HEK293 (cell line): ENCODE data around the gene KIAA0513.

Experiments
- CTCF ChIA-PET: fragments of 350-600 bp; formaldehyde crosslinking; extraction: SDS; loops from one replicate; lab custom pipeline; 2021; ENCODE audit warnings: antibody characterized with exemption; lab: Yijun Ruan, JAX
- POLR2A ChIA-PET: fragments of 300-600 bp; formaldehyde crosslinking; extraction: SDS; loops from one replicate; lab custom pipeline; 2020; ENCODE audit warnings: antibody characterized with exemption, inconsistent platforms; lab: Yijun Ruan, JAX
- H3K27ac ChIP-seq: fragments of 200-500 bp; sonication (Bioruptor generic); 2 replicates; pipeline ENCODE4 v1.5.1; 2014; ENCODE audit warnings: low read depth, low read length, control low read depth, inconsistent platforms; ENCODE audit errors: extremely low read depth
- H3K36me3 ChIP-seq, 2 experiments: fragments of 200-500 bp in 1 of 2; sonication (Bioruptor generic) in 1 of 2; 1 replicate in 1 of 2; 2 replicates in 1 of 2; pipeline ENCODE4 v1.5.1; 2014 to 2017; ENCODE audit warnings: inconsistent platforms in 2 of 2, low read length in 2 of 2; ENCODE audit not compliant: control insufficient read depth in 2 of 2, insufficient read depth in 1 of 2
- H3K4me1 ChIP-seq: fragments of 200-500 bp; sonication (Bioruptor generic); 2 replicates; pipeline ENCODE4 v1.5.1; 2014; ENCODE audit warnings: mild to moderate bottlenecking, low read length, inconsistent platforms; ENCODE audit not compliant: control insufficient read depth, insufficient read depth
- H3K4me3 ChIP-seq: 2 replicates; pipeline ENCODE4 v1.5.1; 2011; ENCODE audit warnings: low read depth, mild to moderate bottlenecking, control low read depth, low read length, moderate library complexity
- H3K9me3 ChIP-seq: fragments of 200-500 bp; sonication (Bioruptor generic); 2 replicates; pipeline ENCODE4 v1.5.1; 2014; ENCODE audit warnings: low read depth, low read length, inconsistent platforms; ENCODE audit not compliant: control insufficient read depth, insufficient read depth
- IKZF3 ChIP-seq: fragments of 450-650 bp; IDR thresholded peaks from 2 replicates; pipeline ENCODE4 v1.5.0; 2018; ENCODE audit warnings: missing biosample characterization, mild to moderate bottlenecking, missing genetic modification characterization, moderate library complexity
- KLF7 ChIP-seq: fragments of 450-650 bp; formaldehyde crosslinking; IDR thresholded peaks from 2 replicates; pipeline ENCODE4 v1.5.1; 2016; ENCODE audit warnings: missing biosample characterization, missing genetic modification characterization, borderline replicate concordance
- MZF1 ChIP-seq: fragments of 450-650 bp; formaldehyde crosslinking; IDR thresholded peaks from 2 replicates; pipeline ENCODE4 v1.5.1; 2017; ENCODE audit warnings: missing biosample characterization, missing genetic modification characterization, borderline replicate concordance
- SP7 ChIP-seq: fragments of 450-650 bp; formaldehyde crosslinking; IDR thresholded peaks from 2 replicates; pipeline ENCODE4 v1.5.1; 2016; ENCODE audit warnings: missing biosample characterization, missing genetic modification characterization
- TSHZ1 ChIP-seq: fragments of 450-650 bp; formaldehyde crosslinking; IDR thresholded peaks from 2 replicates; pipeline ENCODE4 v1.5.1; 2016; ENCODE audit warnings: missing biosample characterization, missing genetic modification characterization, borderline replicate concordance
- ZBTB8A ChIP-seq: fragments of 450-650 bp; formaldehyde crosslinking; IDR thresholded peaks from 2 replicates; pipeline ENCODE4 v1.5.1; 2016; ENCODE audit warnings: missing biosample characterization, missing genetic modification characterization
- ZFP41 ChIP-seq: fragments of 450-650 bp; formaldehyde crosslinking; IDR thresholded peaks from 2 replicates; pipeline ENCODE4 v1.5.1; 2016; ENCODE audit warnings: missing biosample characterization, missing genetic modification characterization, borderline replicate concordance
- ZIC2 ChIP-seq: fragments of 450-650 bp; formaldehyde crosslinking; IDR thresholded peaks from 2 replicates; pipeline ENCODE4 v1.5.1; 2016; ENCODE audit warnings: missing biosample characterization, missing genetic modification characterization
- ZNF140 ChIP-seq: fragments of 450-650 bp; formaldehyde crosslinking; IDR thresholded peaks from 2 replicates; pipeline ENCODE4 v1.5.1; 2016; ENCODE audit warnings: missing biosample characterization, missing genetic modification characterization
- ZNF148 ChIP-seq: fragments of 450-650 bp; formaldehyde crosslinking; IDR thresholded peaks from 2 replicates; pipeline ENCODE4 v1.5.0; 2017; ENCODE audit warnings: missing biosample characterization, missing genetic modification characterization, borderline replicate concordance
- ZNF449 ChIP-seq: fragments of 450-650 bp; formaldehyde crosslinking; IDR thresholded peaks from 2 replicates; pipeline ENCODE4 v1.5.1; 2017; ENCODE audit warnings: missing biosample characterization, mild to moderate bottlenecking, missing genetic modification characterization, moderate library complexity
- ZNF521 ChIP-seq: fragments of 450-650 bp; formaldehyde crosslinking; IDR thresholded peaks from 2 replicates; pipeline ENCODE4 v1.5.1; 2017; ENCODE audit warnings: missing biosample characterization, mild to moderate bottlenecking, missing genetic modification characterization
- ZNF544 ChIP-seq: fragments of 450-650 bp; formaldehyde crosslinking; IDR thresholded peaks from 2 replicates; pipeline ENCODE4 v1.5.0; 2017; ENCODE audit warnings: missing biosample characterization, missing genetic modification characterization
- ZNF571 ChIP-seq: fragments of 450-650 bp; formaldehyde crosslinking; IDR thresholded peaks from 2 replicates; pipeline ENCODE4 v1.5.0; 2017; ENCODE audit warnings: missing biosample characterization, missing genetic modification characterization
- ZNF621 ChIP-seq: fragments of 450-650 bp; formaldehyde crosslinking; IDR thresholded peaks from 2 replicates; pipeline ENCODE4 v1.5.1; 2017; ENCODE audit warnings: missing biosample characterization, missing genetic modification characterization
- ZNF624 ChIP-seq: fragments of 450-650 bp; formaldehyde crosslinking; IDR thresholded peaks from 2 replicates; pipeline ENCODE4 v1.5.1; 2017; ENCODE audit warnings: missing biosample characterization, missing genetic modification characterization
- ZNF768 ChIP-seq: fragments of 450-650 bp; formaldehyde crosslinking; IDR thresholded peaks from 2 replicates; pipeline ENCODE4 v1.5.1; 2018; ENCODE audit warnings: missing biosample characterization, mild to moderate bottlenecking, missing genetic modification characterization
- ZNF837 ChIP-seq: fragments of 450-650 bp; formaldehyde crosslinking; IDR thresholded peaks from 2 replicates; pipeline ENCODE4 v1.5.1; 2016; ENCODE audit warnings: missing biosample characterization, missing genetic modification characterization

KIAA0513 gene

GRCh38 chr16:85113168-85113733, 85.7 kb downstream of the KIAA0513 start:
- no peak for TF ChIP-seq ZNF621 (tag by site-specific recombination)
- no peak for TF ChIP-seq SP7 (tag by site-specific recombination)
- no peak for TF ChIP-seq ZNF571 (tag by site-specific recombination)
- peak; percentile 97 for TF ChIP-seq ZNF768 (tag by site-specific recombination)
- TF ChIP-seq ZIC2 (tag by site-specific recombination): peak; percentile 68
- no peak for TF ChIP-seq ZNF140 (tag by site-specific recombination)
- TF ChIP-seq TSHZ1: no peak
- TF ChIP-seq ZNF449 (tag by site-specific recombination): no peak
- no peak for TF ChIP-seq ZNF624 (tag by site-specific recombination)
- TF ChIP-seq MZF1 (tag by site-specific recombination): no peak
- no peak for TF ChIP-seq IKZF3 (tag by site-specific recombination)
- no peak for TF ChIP-seq ZNF837 (tag by site-specific recombination)
- TF ChIP-seq ZBTB8A (tag by site-specific recombination): no peak
- Histone ChIP-seq H3K4me3 (no peak overlapping the region), H3K4me1 (no peaks in the 10 kb centered on the region), H3K9me3 (no peaks in the 10 kb centered on the region), H3K36me3 (no peaks in the 10 kb centered on the region), H3K27ac (no peak overlapping the region)
- CTCF ChIA-PET: interaction anchor here (0.7 to 1.1 kb wide), 2 partner anchors 210 to 218 kb away, joined by 3 read pairs; no protein-coding TSS in a partner anchor
- POLR2A ChIA-PET: no interaction called here

- CTCF ChIA-PET: interaction anchor here (1.0 to 1.6 kb wide), 6 partner anchors 11 to 217 kb away, joined by 3 to 11 read pairs (median 6); no protein-coding TSS in a partner anchor
- Histone ChIP-seq H3K9me3 (no peaks in the 10 kb centered on the region), H3K4me1 (no peaks in the 10 kb centered on the region)
Measured at GRCh38 chr16:85113913-85114312, 86.3 kb downstream of the KIAA0513 start.

More at GRCh38 chr16:85113913-85114312, 86.3 kb downstream of the KIAA0513 start:
- H3K27ac ChIP-seq: no peak overlapping the region
- H3K4me3 ChIP-seq: no peak overlapping the region
- POLR2A ChIA-PET: no interaction called here
- no peak for TF ChIP-seq ZNF148 (tag by site-specific recombination)
- TF ChIP-seq ZFP41: no peak
- no peak for TF ChIP-seq ZNF544 (tag by site-specific recombination)
- TF ChIP-seq KLF7 (tag by site-specific recombination): no peak
- no peak for TF ChIP-seq ZNF521 (tag by site-specific recombination)
- H3K36me3 ChIP-seq: no peaks in the 10 kb centered on the region
